T-helper 9 cell (primary cell): ENCODE results near the gene LPP.

Experiments used
- DNase-seq: peaks from one replicate; pipeline ENCODE4 v3.0.0-alpha.2; 2020

Gene LPP

DNA sequence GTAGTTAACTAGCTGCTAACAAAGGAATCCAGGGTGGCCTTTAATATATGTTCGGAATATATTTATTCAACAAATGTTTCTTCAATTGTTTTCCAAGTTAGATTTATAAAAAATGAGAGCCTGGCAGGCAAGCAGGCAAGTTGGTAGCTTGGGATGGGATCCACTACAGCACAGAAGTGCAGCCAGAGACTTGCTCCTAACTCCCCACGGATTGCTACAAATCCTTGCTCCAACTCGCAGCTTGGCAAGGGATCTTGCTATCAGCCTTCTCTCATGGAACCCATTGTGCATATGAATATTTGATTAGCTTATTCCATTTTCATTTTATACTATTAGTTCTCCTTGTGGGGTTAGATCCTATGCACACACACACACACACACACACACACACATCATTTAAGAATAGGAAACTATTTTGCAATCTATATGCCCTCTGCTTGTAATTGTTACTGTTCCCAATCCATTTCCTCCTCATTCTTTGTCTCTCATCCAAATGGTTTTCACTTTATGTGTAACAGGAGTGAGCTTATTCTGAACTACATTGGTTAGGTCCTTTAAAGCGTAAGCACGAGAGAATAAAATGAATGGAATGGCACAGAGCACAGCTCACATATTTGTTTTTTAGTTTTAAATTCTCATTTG, 505.6 kb downstream of the LPP start:
- no peak for DNase-seq

DNA sequence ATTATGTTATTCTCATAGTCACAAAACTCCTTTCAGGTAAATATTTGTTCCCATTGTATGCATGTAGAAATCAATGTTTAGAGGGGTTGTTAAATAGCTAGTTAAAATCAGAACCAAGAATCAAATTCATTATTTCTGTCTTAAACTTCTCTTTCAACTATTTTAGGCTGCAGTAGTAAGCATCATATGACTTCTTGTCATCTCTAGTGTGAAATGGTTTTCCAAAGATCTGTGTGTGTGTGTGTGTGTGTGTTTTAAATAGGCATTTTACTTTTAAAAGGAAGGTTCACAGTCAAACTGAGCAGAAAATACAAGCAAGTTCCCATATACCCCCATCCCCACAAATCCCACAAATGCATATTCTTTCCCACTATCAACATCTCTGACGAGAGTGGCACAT, 506.5 kb downstream of the LPP start:
- no peak for DNase-seq

DNA sequence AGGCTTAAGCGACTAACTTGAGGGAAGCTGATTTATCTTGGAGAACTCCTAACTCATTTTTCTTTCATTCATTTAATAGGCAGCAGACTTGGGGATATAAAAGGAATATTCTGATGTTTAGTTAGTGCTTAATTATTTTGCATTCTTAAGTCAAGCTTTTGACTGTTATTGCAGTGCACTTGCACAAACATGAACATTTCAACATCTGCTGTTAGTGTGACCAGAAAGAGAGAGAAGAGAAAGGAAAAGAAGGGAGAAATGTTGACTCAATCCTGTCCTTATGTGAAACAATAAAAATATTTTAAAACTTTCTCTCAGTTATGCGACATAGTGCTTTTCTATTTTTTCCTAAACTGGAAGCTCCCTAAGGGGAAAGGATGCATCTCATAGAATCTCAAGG, 507.8 kb downstream of the LPP start:
- DNase-seq, result no peak

DNA sequence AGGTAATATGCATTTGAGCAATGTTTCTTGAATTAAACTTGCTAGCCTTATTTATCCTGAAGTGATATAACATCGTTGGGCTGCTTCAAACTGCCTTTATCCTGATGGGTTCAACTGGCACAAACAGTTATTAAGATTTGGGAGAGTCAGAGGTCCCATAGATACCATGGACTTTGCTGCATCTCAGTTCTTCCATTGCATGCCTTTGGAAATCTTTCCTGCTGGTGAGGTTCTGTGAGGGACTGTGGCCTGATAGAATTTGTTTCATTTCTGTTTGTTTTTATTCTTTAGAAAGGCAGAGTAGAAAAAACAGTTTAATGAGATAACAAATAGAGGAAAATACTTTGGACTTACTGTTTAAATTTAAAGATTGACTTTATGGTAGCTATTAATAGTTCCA, 508.3 kb downstream of the LPP start:
- no peak for DNase-seq

DNA sequence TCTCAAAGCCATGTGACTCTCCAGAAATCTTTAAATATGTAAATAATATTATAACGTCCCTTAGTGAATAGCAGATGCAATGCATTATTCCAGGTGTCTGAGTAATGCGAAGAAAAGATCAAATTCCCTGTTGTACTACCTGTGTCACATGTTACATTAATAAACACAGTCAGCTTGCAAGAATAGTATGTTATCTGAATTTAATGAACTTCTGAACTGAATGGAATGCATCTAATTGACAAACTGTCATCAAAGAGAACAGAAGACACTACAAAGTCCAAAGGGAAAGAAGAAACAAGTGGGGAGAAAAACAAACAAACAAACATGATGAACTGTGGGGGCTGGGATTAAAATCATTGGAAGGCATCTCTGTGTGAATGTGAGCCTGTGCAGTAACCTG, 508.8 kb downstream of the LPP start:
- no peak for DNase-seq

DNA sequence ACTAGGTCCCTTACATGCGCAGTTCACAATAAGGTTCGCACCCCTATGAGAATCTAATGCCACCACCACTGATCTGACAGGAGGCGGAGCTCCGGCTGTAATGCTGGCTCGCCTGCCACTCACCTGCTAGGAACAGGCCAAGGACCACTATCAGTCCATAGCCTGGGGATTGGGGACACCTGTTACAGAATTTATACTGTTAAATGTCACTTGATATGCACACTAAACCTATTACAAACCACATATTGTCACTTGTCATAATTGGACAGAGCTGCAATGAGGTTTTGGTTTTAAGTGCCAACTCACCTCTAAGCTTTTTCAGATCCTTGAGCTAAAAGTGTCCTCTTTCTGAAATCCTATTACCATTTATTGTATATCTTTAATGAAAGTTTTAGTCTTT, 509.9 kb downstream of the LPP start:
- DNase-seq, result no peak

DNA sequence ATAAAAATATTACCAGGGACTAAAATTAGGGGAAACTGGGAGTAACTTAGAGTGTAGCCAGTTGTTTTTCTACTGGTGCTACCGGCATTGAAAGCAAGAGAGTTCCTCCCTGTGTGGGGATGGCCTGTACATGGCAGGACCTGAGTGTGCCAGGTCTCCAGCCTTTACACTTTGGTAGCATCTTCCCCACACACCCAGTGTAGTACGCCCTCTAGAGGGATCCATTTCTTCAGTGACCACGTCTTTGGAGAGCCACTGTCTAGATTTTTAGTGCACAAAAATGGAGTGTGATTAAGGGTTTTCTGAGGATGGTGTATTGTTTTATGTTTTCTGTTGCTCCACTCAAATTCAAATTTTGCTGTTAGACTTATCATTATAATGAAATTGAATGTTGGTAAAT, 510.8 kb downstream of the LPP start:
- no peak for DNase-seq

DNA sequence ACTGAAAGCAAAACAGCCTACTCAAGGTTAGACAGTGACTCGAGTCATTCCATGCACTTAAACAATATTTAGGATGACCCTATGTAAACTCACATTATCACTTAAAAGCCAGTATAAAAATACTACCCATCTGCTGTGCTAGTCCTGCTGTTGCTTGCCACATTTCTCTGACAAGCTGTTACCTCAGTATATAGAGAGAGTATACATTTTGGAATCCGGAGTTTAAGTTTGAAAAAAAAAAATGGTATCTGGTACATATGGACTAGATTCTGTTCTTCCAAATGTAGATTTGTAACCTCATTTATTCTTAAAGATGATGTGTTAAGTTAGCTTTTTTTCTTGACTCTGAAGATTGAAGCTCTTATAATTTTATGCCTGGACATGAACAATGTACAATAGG, 514.0 kb downstream of the LPP start:
- no peak for DNase-seq

DNA sequence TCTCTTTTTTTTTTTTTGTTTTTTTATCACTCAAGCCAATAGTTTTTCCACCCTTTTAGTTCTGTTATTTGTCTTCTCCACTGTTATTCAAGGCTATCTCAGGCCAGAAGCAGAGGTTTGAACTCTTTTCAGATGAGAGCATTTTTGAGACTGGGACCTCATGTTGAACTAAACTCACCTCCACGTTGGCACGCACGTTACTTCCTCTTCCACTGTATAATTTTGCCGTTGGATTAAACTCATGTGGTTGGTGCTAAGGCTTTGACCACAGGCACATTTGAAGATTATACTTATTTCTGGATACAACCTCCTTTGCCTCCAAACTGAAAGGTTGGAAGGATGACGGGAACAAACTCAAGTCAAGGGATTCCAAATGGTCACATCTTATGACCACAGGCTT, 516.5 kb downstream of the LPP start:
- DNase-seq, result no peak

DNA sequence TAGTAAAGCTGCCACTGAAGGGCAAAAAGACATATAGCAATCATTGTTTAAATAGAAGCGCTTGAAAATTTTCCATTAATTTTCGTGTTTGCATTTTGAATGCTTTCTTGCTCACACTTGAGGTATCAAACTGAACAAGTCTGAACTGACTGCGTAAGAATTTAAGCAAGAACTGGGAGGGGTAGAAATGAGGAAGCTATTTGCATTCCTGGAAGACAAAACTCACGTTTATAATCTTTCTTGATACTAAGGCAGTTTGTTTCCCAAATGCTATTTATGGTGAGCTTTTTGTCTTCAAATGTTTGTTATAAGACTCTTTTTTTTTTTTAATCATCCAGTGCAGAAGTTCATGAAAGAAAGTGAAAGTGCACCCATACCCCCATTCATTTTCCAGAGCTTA, 518.0 kb downstream of the LPP start:
- no peak for DNase-seq

DNA sequence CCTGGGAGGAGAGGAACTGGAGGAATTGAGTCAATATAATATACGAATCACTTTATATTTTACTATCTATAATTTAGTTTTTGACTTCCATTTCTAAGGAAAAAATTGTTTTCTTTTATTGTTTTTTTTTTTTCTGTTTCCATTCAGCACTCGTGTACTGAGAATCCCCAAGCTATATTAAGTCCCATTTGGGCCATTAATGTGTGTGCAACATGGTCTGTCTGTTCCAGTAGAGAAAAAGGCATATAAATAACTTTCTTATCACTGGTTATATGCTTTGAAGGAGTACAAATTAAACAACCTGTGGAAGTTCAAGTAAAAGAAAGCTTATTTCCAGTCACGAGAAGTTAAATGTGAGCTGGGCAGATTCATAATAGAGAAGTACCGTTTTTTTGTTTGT, 518.9 kb downstream of the LPP start:
- DNase-seq, result no peak

DNA sequence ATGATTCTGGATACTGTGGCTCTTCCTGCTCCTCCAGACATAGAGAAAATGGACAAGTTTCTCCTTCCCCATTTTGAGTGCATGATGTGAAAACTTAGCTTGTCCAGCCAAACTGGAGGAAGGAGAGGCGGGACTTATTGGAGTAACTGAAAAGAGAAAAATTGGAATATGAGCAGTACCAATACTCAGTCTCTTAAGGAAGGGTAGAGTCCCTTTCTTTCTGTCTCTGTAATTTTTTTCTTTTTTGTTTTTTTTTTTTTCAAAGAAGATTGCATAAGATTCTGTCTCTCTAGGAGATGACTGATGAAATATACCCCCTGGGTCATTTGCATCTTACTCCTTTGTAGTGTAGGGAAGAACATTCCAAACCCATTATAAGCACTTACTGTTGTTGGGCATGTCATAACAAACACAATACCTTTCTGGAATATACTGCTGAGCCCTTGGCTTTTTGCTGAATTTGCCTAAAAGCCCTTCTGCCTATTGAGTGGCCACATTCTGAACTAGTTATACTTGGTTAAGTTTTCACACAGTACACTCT, 519.8 kb downstream of the LPP start:
- DNase-seq, result no peak

DNA sequence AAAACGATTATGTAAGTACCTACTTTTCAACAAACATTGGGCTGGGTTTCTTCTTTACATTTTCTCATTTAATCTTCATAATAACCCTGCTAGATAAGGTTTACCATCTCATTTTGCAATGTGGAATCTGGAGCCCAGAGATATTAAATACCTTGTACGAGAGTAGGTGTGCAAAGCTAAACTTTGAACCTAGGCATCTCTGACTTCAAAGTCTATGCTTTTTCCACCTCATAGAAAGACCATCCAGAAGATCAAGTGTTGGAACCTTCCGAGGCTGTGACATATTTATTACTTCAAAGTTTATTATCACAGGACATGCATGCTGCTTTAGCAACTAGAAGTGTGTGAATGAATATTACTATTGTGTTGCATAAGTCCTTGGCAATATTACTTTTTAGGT, 520.6 kb downstream of the LPP start:
- no peak for DNase-seq

DNA sequence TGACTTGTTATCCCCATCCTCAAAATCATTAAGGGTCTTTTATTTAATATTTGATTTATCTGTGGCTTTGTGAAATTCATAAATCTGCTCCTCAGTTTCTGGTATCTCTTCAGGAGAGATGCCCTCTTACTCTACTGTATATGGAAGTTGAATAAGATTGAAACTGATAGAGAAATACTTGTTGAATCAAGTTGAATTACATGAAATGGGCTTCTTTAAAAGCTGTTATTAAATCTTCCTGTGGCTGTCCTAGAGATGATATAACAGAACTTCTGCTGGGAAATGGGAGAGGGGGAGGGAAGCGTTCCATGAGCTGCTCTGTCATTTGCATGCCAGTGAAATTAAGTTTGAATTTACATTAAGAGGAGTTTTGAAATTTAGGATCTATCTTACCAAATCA, 523.4 kb downstream of the LPP start:
- DNase-seq, result no peak

DNA sequence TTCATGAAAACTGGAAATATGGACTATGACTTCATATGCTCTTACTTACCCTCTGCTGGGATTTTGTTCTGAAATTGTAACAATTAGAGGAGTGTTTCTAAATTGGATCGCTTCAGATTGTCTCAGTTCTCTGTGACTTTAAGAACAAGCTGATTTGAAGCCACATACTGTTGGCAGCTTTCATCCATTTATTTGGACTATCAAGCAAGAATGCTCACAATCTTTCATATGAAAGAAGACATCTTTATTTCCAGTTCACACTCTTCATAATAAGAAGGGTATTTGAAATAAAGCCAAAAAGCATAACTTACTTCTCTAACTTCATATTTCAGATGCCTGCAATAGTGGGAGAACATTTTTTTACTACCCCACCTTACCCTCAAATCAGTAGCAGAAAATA, 526.2 kb downstream of the LPP start:
- no peak for DNase-seq

DNA sequence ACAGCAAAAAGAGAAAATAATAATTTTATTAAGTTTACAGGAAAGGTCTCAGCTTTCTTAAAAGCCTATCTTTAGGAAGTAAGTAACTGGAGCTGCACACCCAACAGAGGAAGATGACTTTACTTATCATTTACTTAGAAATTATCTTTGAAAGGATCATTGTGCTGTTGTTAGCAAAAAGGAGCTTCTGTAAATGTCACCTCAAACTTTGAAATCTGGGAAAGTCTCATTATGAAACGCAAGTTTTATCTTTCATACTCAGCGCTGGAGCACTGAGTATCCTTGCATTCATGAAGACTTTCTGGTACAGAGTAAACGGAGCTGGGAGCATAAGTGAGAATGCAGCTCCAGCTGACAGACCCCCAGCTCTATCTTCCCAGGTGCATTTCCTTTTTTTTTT, 526.6 kb downstream of the LPP start:
- DNase-seq, result no peak

DNA sequence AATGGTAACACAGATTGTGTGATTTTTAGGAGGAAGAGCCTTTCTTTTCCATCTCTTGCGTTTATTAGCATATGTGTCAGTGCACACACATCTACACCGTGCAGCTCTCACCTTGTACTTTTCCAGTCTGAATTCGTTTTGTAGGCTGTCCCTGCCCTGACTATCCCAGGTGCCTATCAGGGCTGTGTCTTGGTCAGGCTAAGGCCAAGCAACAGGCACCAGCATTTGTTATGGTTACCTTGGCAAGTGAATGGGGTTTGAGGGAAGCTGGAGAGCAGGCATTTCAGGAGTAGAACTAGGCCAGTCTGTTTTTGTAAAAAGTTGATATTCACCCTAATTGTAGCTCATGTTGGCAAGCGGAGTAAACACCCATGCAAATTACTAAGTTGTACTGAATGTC, 528.4 kb downstream of the LPP start:
- no peak for DNase-seq

DNA sequence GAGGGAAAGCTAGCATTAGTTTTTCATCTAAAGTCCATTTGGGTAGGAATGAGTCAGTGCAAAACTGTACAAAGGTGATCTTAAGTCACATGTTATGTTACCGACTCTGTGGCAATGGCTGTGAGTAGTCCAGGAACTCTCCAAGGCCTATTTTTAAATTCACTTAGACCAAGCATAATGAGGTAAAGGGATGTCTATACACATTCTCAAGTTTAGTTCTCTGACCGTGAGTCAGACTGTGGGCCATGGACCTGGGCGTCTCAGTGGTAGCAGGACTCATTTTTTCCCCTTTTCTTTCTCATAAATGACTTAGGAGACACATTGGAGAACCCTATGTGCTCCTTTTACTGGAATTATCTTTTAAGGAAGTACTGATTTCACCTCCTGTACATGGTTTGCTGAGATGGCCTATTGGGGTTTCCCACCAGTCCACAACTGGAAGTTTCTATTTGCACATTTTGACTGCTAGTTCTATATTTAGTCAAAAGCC, 529.1 kb downstream of the LPP start:
- no peak for DNase-seq

DNA sequence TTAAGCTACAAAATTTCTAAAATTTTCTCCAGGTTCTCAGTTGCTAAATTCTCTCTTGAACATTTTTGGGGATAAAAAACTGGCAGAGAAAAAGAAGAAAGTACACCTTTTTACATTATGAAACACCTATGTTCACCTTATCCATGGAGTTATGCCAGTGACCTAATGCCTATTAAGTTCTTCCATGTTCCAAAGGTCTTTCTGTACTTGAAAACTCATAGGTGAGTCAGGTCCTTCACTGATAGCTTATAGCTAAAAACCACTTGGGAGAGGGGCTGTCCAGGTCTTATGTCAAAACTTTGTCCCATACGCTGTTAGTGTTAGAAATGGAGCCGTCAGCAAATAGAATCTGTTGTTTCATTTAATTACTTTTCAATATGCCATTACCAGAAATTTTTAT, 530.3 kb downstream of the LPP start:
- no peak for DNase-seq

DNA sequence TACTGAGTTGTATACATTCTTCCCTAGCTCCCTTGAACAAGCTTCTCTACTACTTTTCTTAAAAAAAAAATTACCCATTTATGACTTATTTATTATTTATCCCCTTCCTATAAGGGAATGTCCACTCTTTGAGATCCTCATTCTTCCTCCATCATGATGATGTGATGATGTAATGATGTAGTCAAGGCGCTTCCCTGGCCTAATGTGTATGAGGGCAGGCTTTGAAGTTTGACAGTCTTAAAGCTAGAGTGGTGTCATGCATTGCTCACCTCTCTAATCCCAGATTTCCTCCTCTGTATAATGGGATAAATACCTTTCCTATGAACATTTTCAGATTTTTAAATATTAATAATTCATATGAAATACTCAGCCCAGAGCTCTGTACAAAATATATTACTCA, 531.8 kb downstream of the LPP start:
- no peak for DNase-seq

DNA sequence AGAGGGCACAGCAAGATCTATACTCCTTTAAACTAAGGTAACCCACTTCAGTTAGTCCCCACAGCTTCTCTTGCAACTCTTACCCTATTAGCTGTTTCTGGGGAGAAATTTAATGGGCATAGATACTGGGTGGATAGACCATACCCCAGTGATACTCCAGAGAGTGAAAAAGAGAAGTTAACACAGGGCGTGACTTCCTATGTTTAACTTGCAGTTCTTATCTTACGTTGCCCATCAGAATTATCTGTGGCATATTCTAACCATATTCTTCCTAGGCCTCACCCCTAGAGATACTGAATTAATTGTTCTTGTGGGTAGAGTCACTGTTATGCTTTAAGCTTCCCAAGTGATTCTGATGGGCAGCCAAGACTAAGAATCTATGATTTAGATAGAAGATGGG, 532.4 kb downstream of the LPP start:
- no peak for DNase-seq

DNA sequence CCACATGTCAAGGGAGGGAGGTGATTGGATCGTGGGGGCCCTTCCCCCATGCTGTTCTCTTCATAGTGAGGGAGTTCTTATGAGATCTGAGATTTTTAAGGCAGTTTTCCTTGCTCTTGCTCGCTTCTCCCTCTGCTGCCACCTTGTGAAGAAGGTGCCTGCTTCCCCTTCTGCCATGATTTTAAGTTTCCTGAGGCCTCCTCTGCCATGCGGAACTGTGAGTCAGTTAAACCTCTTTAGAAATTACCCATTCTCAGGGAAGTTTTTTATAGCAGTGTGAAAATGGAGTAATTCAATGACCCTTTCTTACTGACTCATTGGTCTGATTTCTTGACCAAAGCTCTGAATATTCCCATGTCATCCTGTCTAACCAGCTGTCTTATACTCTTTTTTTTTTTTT, 533.4 kb downstream of the LPP start:
- no peak for DNase-seq

DNA sequence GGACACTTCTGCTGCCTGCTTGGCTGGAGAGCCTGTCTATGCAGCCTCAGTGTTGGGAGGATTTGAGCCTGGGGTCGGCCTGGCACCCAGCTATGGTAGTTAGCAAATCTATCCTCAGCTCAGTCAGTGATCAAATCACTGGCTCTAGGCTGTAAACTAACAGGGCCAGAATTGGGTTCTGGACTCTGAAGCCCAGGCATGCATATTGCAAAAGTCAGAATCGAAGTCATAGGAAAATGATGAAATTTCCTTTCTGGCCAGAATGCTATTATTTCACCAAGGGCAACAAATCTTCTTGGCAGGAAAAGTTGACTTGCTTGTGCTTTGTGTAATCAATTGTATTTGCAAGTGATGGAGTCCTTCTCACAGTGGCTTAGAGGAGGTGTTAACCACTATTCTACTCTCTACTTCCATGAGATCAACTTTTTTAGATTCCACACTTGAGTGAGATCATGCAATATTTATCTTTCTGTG, 535.2 kb downstream of the LPP start:
- DNase-seq, result no peak

DNA sequence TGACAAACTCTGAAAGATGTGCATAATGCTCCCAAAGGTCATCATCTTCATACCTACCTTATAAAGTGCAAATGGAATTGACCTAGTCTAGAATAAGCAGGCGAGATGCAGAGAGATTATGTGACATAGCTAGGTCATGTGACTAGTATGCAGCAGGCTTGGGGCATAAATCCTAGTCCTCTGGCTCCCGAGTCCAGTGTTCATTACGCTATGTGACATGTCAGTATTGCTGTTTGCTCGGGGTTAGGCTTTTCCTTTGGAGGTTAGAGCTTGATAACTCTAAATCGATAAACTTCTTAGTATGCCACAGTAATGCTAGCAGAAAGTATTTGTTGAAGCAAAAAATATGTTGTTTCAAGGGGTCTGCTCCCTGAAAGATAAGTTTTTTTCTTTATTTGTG, 536.1 kb downstream of the LPP start:
- DNase-seq, result no peak

DNA sequence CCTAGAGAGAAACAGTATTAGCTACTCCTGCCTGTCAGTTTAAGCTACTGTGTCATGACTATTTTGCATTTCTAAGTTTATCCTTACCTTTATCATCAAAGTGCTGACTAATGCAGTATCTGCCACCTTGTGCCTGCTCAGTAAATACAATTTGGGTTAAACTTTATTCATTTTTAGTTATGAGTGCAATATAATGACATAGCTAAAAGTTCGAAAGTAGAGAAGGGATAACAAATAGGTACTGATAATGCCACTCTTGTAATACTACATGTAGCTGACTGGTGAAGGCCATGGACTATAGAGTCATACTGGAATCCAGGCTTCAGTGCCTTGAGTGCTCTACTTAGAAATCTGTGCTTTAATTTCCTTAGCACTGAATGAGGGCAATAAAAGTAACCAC, 537.0 kb downstream of the LPP start:
- no peak for DNase-seq
